DMS79 treated with DMSO at 0.1 percent for 48 hours (cell line): ENCODE results near the gene ATP23.

Experiments
- DNase-seq: peaks from one replicate; lab custom pipeline; 2025; lab: John Stamatoyannopoulos, UW

ATP23 gene, protein sequence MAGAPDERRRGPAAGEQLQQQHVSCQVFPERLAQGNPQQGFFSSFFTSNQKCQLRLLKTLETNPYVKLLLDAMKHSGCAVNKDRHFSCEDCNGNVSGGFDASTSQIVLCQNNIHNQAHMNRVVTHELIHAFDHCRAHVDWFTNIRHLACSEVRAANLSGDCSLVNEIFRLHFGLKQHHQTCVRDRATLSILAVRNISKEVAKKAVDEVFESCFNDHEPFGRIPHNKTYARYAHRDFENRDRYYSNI

DNA sequence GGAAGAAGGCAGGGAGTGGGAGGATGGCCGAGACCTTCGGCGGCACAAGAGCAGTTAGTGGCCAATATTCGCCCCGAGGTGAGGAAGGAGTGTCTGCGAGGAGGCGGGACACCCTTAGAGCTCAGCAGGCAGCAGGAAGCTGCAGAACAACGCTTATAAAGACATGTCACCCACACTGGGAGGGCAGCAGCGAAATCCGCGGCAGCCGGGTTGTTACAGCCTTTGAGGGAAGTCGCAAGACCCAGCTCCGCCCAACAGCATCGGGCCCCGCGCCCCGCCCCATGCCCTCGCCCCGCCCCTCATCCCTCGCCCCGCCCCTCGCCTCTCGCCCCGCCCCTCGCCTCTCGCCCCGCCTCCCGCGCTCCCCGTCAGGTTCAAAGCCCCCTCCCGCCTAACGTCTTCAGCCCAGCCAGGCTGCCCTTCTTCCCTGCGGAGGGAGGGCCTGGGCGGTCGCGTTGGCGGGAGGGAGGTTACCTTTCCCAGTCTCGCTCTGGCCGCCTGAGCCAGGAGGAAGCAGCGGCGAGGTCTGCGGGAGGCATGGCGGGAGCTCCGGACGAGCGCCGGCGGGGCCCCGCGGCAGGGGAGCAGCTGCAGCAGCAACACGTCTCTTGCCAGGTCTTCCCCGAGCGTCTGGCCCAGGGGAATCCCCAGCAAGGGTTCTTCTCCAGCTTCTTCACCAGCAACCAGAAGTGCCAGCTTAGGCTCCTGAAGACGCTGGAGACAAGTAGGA lies at the start of gene ATP23:
Gene ATP23, plus strand, starts transcription at position 403 of the 730 bp plus-strand sequence. Its CDS starts 135 bp downstream, at position 538.
- peak; percentile 73 for DNase-seq

DNA sequence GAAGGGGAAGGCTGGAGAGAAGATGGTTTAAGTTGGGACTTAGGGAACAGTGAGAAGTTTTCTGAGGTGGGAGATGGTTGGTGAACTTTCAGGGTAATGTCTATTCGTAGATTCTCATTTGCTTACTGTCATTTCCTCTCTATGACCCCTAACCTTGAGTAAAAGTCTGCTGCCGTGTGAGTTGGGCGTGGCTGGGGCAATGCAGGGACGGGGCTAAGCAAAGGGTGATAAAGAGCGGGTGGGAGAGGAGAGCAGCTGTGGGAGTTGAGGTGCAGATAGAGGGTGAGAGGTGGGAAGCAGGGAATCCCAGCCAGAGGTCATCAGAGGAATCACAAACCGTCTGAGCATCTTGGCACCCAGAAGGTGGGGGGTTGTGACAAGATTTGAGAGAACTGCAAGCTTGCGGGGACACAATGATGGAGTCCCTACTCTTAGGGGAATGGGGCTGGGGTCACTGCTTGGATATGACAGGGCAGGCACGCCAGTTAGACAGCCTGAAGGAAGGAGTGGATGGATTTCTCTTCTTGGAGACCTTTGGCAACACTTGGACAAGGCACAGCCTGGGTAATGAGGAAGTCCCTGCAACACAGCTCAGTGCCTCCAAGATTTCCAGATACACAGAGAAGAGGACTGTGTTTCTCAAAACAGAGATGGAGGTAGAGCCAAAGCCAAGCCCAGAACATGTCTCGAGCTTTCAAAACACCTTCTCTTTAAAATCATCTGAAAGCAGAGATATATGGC lies 49.0 kb upstream of the ATP23 start:
- no peak for DNase-seq

DNA sequence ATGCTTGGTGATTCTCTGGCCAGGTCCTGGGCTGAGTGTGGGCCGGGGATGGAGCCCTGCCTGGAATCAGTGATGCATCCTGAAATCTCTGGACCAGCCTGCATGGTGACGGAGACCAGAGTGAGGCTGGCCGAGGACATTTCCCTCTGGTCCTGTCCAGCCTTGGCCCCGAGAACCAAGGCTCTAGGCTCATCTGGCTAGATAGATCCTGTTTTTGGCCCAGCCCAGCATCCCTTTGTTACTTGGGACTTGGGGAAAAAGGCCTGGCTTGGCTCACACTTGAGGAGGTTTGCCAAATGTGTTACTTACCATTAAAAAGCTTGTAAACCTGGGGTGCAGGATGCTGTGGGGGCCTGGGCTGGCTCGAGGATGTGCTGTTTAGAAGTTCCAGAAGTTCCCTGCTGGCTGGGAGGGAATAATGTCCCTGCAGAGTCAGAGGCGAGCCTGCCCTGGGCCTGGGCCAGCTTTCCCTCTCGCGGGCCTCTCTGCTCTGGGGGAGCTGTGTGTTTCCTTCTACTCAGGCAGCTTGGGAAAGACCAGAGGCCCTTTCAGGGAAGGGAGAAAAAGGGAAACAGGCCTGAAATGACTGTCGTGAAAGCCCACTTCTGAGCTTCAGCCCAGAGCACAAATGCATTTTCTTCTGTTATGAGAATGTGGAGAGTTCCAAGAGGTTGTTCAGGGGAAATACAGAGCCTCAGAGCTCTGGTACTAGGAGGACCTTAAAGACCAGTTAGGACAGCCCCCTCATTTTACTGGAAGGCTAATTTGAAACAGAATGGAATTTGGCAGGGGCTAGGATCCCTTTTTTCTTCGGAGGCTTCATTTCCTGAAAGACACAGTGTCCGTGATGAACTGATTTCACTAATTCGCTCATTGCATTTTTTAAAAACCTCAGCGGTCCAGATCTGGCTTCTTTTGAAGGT lies 47.7 kb upstream of the ATP23 start:
- DNase-seq: peak; percentile 10

DNA sequence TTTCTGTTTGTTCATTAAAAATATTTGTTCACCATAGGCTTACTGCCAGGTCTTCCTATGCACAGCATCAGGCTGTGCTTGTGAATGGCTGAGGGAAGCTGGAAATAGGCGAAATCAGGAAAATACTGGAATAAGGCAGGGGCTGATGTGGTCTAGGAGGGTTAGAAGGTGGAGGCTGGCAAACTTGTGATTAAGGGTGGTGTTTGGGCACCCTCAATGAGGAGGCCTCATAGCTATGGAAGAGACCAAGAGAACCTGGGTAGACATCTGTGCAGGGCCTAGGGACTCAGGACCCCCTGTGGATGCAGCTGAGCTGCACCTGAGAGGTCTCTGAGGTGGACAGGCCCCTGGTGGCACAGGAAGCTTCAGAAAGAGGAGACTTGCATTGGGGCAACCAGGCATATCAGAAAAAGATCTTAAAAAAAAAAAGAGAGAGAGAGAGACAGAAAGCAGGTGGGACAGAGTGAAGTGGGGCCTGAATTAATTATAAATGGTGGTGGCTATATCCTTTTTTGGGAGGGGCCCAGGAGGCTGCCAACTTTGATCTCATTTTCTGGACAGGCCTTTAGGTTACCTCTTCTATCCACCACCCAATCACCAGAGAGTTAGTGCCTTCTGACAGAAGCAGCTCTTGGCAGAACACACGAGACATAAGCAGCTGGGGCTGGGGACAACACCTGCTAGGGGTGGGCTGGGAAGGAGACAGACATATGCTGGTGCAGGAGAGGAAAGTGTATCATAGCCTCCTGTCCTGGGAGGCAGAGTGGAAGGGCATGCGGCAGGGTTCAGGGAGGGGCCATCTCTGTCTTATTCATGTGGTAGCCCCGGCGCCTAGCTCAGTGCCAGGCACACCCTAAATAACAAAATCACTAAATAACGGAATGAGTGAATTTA lies 46.7 kb upstream of the ATP23 start:
- peak; percentile 24 for DNase-seq

DNA sequence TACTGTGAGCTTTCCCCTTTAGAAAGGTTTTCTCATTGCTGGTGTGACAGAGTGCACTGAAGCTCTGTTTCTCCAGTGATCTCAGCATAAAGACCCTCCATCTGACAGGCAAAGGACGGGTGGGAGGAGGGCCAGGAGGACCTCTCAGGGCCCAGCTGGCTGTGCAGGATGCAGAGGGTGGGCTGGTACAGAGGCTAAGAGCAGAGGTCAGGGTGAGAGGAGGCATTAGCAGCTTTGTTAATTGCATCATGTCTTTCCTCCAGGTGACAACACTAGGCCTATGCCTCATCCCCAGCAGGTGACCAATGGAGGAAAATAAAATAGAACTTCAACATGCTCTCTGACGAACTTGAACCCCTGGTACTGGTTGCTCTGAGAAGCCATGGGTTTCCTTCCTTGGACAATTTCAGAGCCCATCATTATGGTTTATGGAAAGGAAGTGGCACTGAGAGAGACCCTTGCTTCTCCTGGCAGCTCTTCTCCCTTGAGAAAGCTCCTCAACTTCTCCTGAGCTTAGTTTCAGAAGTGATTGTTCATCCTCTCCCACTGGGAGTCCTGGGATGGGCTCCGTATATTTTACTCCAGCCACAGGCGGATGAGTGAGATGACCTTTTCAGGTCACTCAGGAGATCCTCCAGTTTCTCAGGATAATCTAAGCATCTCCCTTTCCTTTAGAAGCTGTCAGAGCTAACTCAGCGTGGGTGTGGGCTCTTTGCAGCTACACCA lies 45.8 kb upstream of the ATP23 start:
- no peak for DNase-seq

DNA sequence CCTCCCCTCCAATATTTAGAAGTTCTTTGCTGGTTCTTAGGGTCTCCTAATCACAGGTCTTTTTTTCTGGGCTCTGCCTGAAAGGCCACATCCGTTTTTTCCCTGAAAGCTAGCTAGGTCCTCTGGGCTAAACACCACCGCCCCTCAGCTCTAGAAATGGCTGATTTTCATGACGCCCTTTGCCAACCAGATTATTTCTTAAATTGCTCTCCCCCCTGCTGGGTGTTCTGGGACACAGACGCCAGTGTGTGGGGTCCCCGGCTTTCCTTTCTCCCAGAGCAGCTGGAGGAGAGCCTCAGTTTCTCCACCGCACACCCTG lies 45.3 kb upstream of the ATP23 start:
- no peak for DNase-seq

DNA sequence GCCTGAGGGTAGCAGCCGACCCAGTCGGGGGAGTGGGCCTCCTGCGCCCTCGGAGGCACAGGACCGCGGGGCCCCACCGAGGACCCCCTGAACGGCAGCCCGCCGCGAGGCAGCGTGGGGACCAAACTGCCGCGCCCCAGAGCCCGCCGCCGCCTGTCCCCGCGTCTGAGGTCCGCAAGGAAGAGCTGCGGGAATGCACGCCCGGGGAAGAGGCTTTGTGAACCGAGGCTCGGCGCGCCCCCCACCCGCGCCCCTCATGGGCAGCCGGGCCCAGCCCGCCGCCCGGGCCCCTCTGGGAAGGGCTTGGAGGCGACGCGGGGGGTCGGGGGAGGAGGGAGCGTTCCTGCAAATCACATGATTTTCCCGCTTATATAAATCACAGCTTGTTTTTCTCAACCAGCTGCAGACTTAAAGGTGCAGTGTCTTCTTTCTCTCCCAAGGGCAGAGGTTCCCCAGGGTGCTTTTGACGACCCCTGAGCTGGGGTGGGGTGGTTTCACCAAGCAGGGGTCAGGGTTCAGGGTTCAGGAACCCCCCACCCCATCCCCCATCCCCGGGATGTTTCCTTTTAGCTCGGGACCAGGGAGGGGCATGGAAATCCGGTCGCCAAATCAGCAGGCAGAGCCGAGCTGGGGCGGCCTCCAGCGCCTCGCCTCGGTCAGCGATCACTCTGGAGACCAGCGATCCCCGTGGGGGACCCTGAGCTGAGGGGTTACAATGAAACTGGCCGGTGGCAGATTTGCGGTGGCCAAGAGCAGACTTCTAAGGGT lies 44.7 kb upstream of the ATP23 start:
- DNase-seq: peak; percentile 34

DNA sequence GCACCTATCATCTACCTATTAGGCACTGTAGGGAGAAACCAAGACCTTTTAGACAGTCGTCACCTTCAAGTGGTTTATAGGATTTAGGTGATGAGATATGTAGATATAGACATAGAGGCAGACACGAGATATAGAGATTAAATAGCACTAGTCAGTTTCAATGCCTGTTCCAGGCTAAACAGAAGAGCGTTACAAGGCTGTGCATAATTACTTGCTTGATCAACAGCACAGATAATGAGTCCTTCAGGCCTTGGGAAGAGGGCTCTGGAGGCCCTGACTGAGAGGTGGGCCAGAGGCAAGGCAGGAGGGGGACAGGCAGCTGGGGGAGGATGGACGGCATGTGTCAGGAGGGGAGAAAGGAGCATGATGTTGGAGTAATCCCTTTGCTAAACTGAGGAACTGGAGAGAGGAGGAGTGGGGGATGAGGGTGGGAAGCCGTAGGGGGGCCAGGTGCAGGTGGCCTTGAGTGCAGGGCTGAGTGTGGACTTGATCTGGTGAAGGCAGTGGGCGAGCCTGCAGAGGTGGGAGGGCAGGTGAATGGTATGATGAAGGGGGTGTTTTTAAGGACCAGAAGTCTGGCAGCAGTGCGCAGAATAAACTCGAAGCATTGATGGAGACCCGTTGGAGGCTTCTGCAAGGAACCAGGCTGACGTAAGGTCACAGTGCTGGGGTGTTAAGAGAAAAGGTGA lies 43.9 kb upstream of the ATP23 start:
- DNase-seq: peak; percentile 21

DNA sequence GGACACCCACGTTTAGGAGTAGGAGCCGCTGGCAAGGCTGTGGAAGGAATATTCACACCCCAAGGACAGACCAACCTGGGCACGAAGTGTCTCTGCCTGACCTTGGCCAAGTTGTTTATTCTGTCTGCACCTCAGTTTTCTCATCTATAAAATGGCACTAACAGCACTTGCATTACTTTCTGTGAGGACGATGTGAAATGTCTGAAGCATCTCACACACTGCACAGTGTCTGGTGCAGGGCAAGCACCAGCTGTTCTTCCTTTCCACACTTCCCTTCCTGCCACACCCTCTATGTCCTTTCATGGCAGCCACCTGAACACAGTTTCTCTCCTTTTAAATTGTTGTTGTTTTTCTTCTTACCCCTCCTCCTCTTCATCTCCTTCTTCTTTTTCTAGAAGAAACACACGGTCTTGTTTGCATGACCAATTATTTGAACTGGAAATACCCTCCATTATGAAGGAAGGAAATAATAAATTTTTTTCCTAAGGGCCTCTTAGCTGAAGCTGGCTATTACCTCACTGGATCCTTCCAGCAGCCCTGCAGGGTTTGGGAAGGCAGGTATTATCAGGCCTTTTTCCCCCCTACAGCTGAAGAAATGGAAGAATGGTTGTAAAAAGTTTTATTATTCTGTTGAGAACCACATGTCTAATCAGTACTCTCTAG lies 42.9 kb upstream of the ATP23 start:
- DNase-seq: no peak

DNA sequence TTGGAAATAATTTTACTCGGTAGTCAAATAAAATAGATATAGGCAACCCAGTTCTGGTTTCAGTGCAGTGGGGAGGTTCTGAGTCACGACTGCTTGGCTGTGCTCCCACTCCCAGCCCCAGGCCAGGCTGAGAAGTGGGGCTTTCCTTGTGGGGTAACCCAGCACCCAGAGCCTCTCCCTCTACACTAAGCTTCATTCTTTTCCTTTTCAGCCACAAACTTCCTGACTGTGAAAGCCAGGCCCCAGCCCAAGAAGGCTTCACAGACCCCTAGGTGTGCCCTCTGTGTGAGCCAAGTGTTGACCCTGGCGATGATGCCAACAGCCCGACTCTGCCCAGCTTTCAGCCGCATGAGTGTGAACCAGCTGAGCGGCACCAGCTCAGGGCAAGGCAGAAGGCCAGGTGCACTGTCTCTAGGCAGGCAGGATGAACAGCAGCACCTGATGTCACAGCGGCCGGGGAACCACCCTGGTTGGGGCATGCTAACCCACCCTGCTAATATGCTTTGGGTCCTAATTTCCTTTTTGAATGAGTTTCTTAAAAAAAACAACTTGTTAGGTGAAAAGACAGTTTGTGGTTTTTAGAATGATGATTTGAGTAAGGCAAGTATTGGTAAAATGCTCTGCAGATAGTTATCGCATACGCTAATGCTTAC lies 42.2 kb upstream of the ATP23 start:
- no peak for DNase-seq

DNA sequence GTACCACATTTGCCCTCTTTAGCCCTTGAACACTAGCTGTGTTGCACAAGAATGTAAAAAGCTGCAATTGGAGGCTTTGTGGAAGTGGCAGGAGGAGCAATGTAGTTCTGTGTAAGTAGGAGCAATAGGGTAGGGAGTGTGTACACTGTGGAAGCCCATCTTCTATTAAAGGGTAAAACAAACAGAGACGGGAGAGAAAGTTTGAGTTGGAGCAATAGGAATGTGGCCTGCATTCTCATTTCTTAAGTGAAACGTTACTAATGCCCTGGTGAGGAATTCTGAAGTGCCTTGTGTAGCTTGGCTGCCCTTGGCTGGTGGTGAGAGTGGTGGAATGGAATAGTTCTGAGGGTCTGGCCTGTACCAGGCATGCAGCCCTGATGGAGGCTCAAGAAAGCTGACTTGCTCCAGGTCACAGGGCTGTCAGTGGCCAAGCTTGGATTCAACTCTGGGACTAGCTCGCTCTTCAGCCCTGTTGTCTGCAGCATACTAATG lies 38.8 kb upstream of the ATP23 start:
- no peak for DNase-seq

DNA sequence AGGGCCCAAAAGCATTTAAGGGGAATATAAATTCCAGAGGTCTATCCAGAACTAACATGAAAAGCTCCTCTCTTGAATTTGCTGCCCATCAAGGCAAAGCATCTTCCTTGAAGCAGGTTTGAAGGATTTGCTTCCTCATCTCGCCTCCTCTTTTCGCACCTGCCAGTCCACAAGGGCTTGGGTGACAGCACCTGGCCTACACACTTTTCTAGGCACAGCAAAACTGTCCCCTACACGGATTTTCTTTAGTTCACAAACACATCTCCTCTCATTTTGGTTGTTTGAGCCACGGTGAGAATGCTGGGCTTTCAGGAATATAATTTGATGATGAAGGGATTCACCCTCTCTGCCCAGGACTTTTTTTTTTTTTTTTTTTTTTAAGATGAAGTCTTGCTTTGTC lies 36.9 kb upstream of the ATP23 start:
- no peak for DNase-seq

DNA sequence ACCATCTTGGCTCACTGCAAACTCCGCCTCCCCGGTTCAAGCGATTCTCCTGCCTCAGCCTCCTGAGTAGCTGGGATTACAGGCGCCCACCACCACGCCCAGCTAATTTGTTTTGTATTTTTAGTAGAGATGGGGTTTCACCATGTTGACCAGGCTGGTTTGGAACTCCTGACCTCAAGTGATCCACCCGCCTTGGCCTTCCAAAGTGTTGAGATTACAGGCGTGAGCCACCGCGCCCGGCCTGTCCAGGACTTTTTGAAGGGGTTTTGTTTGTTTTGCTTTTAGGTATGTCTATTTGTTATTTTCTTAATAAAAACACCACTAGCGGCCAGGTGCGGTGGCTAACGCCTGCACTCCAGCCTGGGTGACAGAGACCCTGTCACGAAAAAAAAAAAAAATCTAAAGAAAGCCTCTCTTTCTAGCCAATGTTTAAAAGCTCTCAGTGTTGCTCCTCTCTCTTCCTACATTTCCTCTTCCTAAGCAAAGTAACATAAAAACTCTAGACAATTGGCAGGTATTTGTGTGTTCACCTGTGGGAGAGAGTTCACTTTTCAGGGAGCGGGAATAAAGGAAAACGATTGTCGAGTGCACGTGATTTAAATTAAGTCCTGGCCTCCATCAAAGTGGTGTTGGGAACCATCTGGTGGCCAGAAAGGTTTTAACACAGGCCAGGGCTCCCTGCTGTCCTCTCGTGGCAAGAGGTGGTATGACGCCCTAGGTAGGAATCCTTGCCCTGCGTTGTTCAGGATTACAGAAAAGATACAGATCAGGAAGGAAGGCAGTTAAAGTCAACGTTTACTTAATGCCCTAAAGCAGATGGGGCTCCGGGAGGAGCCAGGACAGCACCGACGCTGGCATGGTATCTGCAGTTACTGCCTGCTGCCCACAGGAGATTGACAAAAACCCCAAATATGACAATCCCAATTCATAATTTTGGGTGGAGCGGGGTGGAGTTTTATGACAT lies 36.2 kb upstream of the ATP23 start:
- peak; percentile 78 for DNase-seq

DNA sequence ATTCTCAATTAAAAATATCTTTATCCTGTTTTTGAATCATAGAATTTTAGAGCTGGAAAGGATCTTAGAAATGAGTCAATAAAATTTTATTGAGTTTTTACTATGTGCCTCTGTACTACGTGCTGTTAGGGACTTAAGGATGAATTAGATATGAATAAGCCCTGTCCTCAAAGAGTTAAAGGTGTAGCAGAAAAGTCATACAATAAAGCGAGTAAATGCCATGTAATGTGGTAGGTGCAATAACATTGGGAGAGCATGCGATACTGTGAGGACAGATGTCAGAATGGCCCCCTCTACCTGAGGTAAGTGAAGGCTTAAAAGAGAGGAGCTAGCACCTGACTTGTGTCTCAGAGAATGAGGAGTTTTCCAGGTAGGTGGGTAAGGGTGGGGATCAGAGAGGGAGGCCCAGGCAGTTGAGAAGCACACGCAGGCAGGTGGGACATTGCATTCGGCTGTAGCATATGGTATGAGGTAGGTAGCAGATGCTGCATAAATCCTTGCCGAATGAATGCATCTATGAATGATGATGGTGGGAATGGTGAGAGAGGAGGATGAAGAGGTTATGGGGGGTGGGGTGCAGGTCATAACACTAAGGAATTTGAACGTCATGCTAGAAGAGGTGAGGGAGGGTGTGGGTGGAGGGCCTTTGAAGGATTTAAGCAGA lies 35.4 kb upstream of the ATP23 start:
- DNase-seq: no peak

DNA sequence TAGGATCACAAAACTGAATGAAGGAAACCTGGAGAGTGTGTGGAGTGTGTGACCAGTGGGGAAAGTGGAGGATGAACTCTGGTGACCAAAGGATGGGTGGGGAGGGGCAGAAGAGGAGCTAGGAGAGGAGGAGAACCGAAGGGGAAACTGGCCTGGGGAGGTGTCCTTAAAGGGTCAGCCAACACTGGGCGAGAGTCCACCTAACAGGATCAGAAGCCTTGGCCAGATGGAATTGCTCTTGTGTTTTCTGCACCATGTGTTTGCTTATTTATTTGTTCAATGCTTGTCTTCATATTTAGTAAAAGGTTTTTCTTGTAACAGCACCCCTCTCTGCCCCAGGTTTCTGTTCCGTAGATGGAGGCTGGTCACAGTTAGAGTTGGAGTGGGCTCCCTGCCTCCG lies 34.5 kb upstream of the ATP23 start:
- no peak for DNase-seq

DNA sequence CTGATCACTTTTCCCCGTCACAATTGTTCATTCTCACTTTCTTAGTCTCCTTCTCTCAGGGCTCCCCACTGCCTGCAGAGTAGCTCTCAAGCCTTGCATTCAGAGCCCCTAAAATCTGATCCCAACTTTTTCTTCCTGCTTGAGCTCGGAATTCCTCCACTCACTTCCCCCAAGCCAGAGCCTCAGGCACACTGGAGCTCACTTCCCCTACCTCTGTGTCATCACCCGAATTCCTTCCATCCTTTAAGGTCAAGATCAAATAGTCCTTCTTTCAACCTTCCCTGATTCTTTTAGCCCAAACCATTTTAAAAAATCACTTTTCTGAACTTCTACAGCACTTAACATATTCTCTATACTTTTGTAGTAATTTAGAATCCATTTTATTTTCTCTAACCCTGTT lies 34.1 kb upstream of the ATP23 start:
- DNase-seq: no peak
